Fibroblast of lung (primary cell): ENCODE data around the gene FAM107A. TPM values are rescaled to one million over a fixed set of nuclear protein-coding genes. Genes with fewer than 3 reads are reported as not detected.

Source experiments
- DNase-seq, 2 donors: peaks; one replicate each; pipeline versions ENCODE4 v3.0.0 to v3.0.0-alpha.2; 2010; ENCODE audit warnings: low read depth in 2 of 2
- H2AFZ ChIP-seq: 2 replicates; pipeline ENCODE4 v1.5.1; 2012; ENCODE audit warnings: low read length, control low read depth, inconsistent platforms
- H3K27ac ChIP-seq: 2 replicates; pipeline ENCODE4 v1.5.1; 2011; ENCODE audit warnings: low read length, control low read depth; ENCODE audit not compliant: insufficient read depth
- H3K27me3 ChIP-seq: 2 replicates; pipeline ENCODE4 v1.5.1; 2011; ENCODE audit warnings: mild to moderate bottlenecking, low read length; ENCODE audit not compliant: control insufficient read depth, insufficient read depth
- H3K36me3 ChIP-seq: 2 replicates; pipeline ENCODE4 v1.5.1; 2011; ENCODE audit warnings: low read length; ENCODE audit not compliant: control insufficient read depth, insufficient read depth
- H3K4me1 ChIP-seq: 2 replicates; pipeline ENCODE4 v1.5.1; 2011; ENCODE audit warnings: low read length; ENCODE audit not compliant: control insufficient read depth, insufficient read depth; ENCODE audit errors: extremely low read depth
- H3K4me2 ChIP-seq: 2 replicates; pipeline ENCODE4 v1.5.1; 2011; ENCODE audit warnings: low read length, control low read depth; ENCODE audit not compliant: insufficient read depth; ENCODE audit errors: extremely low read depth
- H3K4me3 ChIP-seq, 4 experiments: fragments of 200-600 bp in 1 of 4; sonication (generic) in 1 of 4; replicated peaks in 1 of 4; 2 replicates each; pipeline ENCODE4 v1.5.1; 2011 to 2016; ENCODE audit warnings: low read length in 4 of 4, low read depth in 3 of 4, mild to moderate bottlenecking in 3 of 4, control low read depth in 2 of 4, inconsistent platforms in 1 of 4, mixed read lengths in 1 of 4; ENCODE audit not compliant: insufficient read depth in 1 of 4; ENCODE audit errors: control extremely low read depth in 1 of 4
- H3K79me2 ChIP-seq: 2 replicates; pipeline ENCODE4 v1.5.1; 2012; ENCODE audit warnings: mild to moderate bottlenecking, low read length, inconsistent platforms; ENCODE audit not compliant: control insufficient read depth, insufficient read depth
- H3K9ac ChIP-seq: 2 replicates; pipeline ENCODE4 v1.5.1; 2011; ENCODE audit warnings: mild to moderate bottlenecking, low read length, control low read depth; ENCODE audit not compliant: insufficient read depth
- H3K9me3 ChIP-seq: 2 replicates; pipeline ENCODE4 v1.5.1; 2012; ENCODE audit warnings: low read depth, low read length; ENCODE audit not compliant: control insufficient read depth, insufficient read depth
- H4K20me1 ChIP-seq: 2 replicates; pipeline ENCODE4 v1.5.1; 2011; ENCODE audit warnings: low read length; ENCODE audit not compliant: control insufficient read depth, insufficient read depth; ENCODE audit errors: extremely low read depth
- CTCF ChIP-seq, 2 donors: IDR thresholded peaks in 1 of 2; conservative IDR thresholded peaks in 1 of 2; 1 replicate in 1 of 2; 2 replicates in 1 of 2; pipeline ENCODE4 v1.5.1; 2011 to 2012; ENCODE audit warnings: low read length in 2 of 2, control low read depth in 1 of 2, inconsistent platforms in 1 of 2, low read depth in 1 of 2, mild to moderate bottlenecking in 1 of 2
- EZH2 ChIP-seq: IDR thresholded peaks from 2 replicates; pipeline ENCODE4 v1.5.1; 2012; ENCODE audit warnings: low read length, control low read depth, mild to moderate bottlenecking; ENCODE audit errors: missing control alignments
- polyA minus RNA-seq: library from RNA; depleted of rRNA, polyadenylated mRNA; stranded (reverse); fragments of >200 nt; gene quantifications from 2 replicates; pipeline ENCODE4 v1.2.3, GENCODE V29; 2011; ENCODE audit warnings: low replicate concordance
- polyA plus RNA-seq, 2 donors: library from polyadenylated mRNA; depleted of rRNA in 1 of 2; stranded (reverse) in 1 of 2; unstranded in 1 of 2; fragments of >200 nt; gene quantifications; 2 replicates each; pipeline ENCODE4 v1.2.1, GENCODE V29; 2011 to 2012; ENCODE audit warnings: missing spikeins in 1 of 2
- total RNA-seq: library from RNA; depleted of rRNA; stranded (reverse); fragments of >200 nt; gene quantifications from 2 replicates; pipeline ENCODE4 v1.2.1, GENCODE V29; 2014

Gene FAM107A
- total RNA-seq (under 0.01 TPM in 2 replicates), polyA plus RNA-seq (0.02 and 0.16 TPM in 2 replicates), polyA minus RNA-seq (0.20 TPM in 1 of 2 replicates, not detected in the other)
- polyA plus RNA-seq (2012) = 0.05 and 0.12 TPM in 2 replicates

- H3K9ac ChIP-seq = no peak within 1 kb of the TSS
- peaks cover 4% of the 10 kb centered on the region for H3K27me3 ChIP-seq
- TF ChIP-seq CTCF (conservative IDR thresholded peaks at IDR 0.05 in 1 of 2, IDR thresholded peaks at IDR 0.05 in 1 of 2; ENCODE audit: low read depth in 1 of 2, low read length in 2 of 2) = peak; percentile 31 to 36
- no peak for TF ChIP-seq EZH2
- no peaks in the 10 kb centered on the region for H3K9me3 ChIP-seq
- H3K27ac ChIP-seq = no peak within 1 kb of the TSS
- no peaks in the 10 kb centered on the region for H3K4me1 ChIP-seq
- H2AFZ ChIP-seq = no peak within 1 kb of the TSS
- no peak within 1 kb of the TSS for H3K4me2 ChIP-seq
- H3K4me3 ChIP-seq = peak within 1 kb of the TSS in 1 of 4 experiments; percentile 10
- no peaks in the 10 kb centered on the region for H3K36me3 ChIP-seq
- DNase-seq = peak; percentile 62 to 63
- no peaks in the 10 kb centered on the region for H4K20me1 ChIP-seq
- no peaks in the 10 kb centered on the region for H3K79me2 ChIP-seq
These were observed at the start of gene FAM107A for GRCh38 chr3:58577269-58577821. Gene FAM107A, minus strand, starts transcription at chr3:58577391. Its CDS starts 7,531 bp downstream, at chr3:58569860.

GRCh38 chr3:58625196-58625824 is 48.1 kb upstream of the FAM107A start:
- Histone ChIP-seq H2AFZ (no peak overlapping the region), H3K27ac (no peak overlapping the region), H3K9ac (no peak overlapping the region), H3K4me1 (peaks cover 25% of the 10 kb centered on the region), H3K36me3 (no peaks in the 10 kb centered on the region), H4K20me1 (no peaks in the 10 kb centered on the region), H3K27me3 (no peaks in the 10 kb centered on the region), H3K79me2 (no peaks in the 10 kb centered on the region), H3K4me3 (no peak overlapping the region), H3K9me3 (no peaks in the 10 kb centered on the region), H3K4me2 (no peak overlapping the region)
- peak in 1 of 2 donors; percentile 34 for DNase-seq
- TF ChIP-seq CTCF (conservative IDR thresholded peaks at IDR 0.05 in 1 of 2, IDR thresholded peaks at IDR 0.05 in 1 of 2; ENCODE audit: low read depth in 1 of 2, low read length in 2 of 2) = no peak
- no peak for TF ChIP-seq EZH2

- TF ChIP-seq EZH2 = no peak
- DNase-seq = no peak
- Histone ChIP-seq H3K4me3 (no peak overlapping the region), H3K9ac (no peak overlapping the region), H3K27me3 (no peaks in the 10 kb centered on the region), H4K20me1 (no peaks in the 10 kb centered on the region), H3K79me2 (no peaks in the 10 kb centered on the region), H3K4me2 (no peak overlapping the region), H3K9me3 (no peaks in the 10 kb centered on the region), H2AFZ (no peak overlapping the region), H3K4me1 (peaks cover 18% of the 10 kb centered on the region), H3K36me3 (no peaks in the 10 kb centered on the region), H3K27ac (no peak overlapping the region)
These were observed 47.4 kb upstream of the FAM107A start for GRCh38 chr3:58624550-58624949.
